HG02938 (cell line): ENCODE measurements around the gene TRPV4.
"Not testable (repeated sequence)": the region's sequence is repeated elsewhere in the genome, so short reads cannot be mapped to it uniquely, and the experiment has no call there.

ENCODE experiments used
- ATAC-seq: cut with Tn5 transposase; IDR thresholded peaks from one replicate; pipeline ENCODE4 v1.9.1; 2021; ENCODE audit warnings: mild to moderate bottlenecking, moderate library complexity; ENCODE audit not compliant: unreplicated experiment

Gene TRPV4

GRCh38 chr12:109861689-109862314 lies 28.6 kb upstream of the TRPV4 start:
- no peak for ATAC-seq

DNA sequence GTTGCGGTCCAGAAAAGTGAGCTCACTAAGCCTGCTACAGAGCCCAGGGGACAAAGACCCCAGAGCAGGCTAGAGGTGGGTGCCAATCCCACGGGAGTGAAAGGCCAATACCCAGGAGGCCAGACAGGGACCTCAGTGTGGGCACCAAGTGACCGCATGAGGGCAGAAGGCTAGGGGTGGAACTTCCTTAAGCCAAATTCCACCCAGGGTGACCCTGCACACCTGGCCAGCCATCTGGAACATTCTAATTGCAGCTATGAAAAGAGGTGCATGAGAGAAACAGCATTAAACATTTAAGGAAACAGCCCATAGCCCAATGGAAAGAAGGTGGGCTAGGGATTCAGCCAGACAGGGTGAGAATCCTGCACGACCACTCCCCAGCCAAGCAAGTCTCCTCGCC lies 27.8 kb upstream of the TRPV4 start:
- ATAC-seq, result no peak

DNA sequence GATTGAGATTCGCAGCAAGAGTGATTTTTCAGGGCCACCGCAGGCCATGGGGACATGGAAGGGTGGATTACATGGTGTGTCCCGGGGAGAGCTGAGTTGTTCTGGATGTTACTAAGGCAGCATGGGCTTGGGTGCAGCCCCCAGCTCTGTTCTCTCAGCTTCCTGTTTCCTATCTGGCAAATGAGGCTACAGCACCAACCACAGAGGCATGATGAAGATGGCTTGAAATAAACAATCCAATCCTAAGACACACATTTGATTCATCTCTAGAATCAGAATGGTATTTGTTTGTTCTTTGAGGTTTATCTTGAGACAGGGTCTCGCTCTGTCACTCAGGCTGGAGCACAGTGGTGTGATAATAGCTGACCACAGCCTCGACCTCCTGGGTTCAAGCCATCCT lies 25.6 kb upstream of the TRPV4 start:
- ATAC-seq, result no peak

- no peak for ATAC-seq
These were observed 24.5 kb upstream of the TRPV4 start for GRCh38 chr12:109857715-109858114.

GRCh38 chr12:109855377-109855776 lies 22.2 kb upstream of the TRPV4 start:
- ATAC-seq, result no peak

GRCh38 chr12:109850518-109850917 lies 17.3 kb upstream of the TRPV4 start:
- not testable (repeated sequence) for ATAC-seq

- ATAC-seq, result no peak
These were observed 14.0 kb upstream of the TRPV4 start for GRCh38 chr12:109847142-109847735.

DNA sequence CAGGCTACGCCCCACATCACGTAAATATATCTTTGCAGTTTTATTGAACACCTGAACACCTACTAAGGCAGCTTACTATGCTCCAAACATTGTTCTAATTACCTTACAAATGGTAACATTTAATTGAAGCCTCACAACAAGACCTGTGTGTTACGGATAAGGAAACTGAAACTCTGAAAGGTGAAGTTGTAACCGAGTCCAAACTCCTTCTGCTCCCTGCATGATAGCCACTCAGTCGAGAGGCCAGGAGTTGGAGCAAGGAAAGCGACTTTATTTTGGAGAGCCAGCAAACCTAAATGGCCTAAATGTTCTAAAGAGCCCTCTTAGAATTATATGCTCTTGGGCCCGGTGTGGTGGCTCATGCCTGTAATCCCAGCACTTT lies 12.6 kb upstream of the TRPV4 start:
- ATAC-seq, result no peak

GRCh38 chr12:109844983-109845823 lies 12.0 kb upstream of the TRPV4 start:
- no peak for ATAC-seq

DNA sequence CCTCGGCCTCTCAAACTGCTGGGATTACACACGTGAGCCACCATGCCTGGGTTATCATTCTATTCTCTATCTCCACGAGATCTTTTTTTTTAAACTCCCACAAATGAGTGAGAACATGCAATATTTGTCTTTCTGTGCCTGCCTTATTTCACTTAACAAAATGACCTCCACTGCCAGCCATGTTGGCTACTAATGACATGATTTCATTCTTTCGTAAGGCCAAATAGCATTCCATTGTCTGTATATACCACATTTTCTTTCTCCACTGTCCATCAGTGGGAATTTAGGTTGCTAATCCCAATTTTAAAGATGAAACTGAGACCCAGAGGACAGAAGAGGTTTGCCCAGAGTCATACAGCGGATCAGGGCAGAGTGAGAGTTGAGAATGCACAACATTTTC lies 10.9 kb upstream of the TRPV4 start:
- ATAC-seq, result no peak

GRCh38 chr12:109842021-109842420 lies 8.8 kb upstream of the TRPV4 start:
- no peak for ATAC-seq

GRCh38 chr12:109841356-109841755 lies 8.2 kb upstream of the TRPV4 start:
- no peak for ATAC-seq

DNA sequence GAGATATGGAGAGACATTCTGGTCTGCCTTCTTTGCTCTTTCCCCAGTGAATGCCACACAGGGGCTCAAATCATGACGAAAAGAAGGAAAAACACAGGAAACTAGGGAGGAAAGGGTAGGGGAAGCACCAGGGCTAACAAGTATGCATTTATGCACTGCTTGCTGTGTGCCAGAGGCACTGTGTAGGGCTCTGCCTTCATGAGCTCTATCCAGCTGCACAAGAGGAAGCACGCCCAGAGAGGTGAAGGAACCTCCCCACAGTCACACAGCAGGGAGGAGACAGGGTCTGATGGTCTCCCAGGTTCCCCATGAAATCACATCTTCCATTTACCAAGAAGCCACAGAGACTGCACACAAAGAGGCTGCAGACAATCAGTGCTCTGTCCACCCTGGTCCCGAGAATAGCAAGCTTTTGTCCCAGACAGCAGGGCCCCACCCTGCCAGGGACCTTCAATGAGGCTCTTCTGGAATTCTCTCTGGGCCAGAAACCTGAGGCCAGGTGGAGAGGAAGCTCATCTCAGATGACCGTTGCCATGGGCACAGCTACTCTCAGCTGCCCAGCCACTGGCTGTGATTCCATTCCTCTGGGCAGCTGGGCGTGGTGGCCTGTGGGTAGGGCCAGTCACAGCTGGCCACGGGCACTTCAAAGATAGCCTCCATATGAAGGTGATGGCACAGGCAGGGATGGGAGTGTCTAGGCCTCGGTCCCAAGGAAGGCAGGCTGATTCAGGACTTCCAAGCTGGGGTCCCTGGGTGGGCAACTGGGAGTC lies 7.3 kb upstream of the TRPV4 start:
- no peak for ATAC-seq

GRCh38 chr12:109839444-109839843 lies 6.2 kb upstream of the TRPV4 start:
- no peak for ATAC-seq

GRCh38 chr12:109836916-109837315 lies 3.7 kb upstream of the TRPV4 start:
- no peak for ATAC-seq

GRCh38 chr12:109835827-109836226 lies 2.6 kb upstream of the TRPV4 start:
- no peak for ATAC-seq

GRCh38 chr12:109832541-109833306 lies 474 bp downstream of the TRPV4 start:
- ATAC-seq, result no peak

DNA sequence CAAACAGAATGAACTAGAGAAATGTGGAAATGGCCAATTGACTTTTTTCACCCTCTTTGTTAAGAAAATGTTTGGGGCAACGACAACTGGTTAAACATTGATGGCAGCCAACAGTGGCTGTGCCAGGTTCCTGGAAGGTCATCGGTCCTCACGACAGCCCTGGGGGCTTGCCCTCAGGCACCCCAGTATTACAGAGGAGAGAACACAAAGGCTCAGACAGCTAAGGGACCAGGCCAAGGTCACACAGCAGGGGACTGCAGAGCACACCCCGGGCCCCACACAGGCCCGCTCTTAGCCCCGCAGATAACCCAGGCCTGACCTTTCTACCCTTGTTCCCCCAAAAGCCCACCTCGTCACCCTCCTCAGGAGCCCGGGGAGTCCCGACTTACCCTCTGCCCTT lies 1.3 kb downstream of the TRPV4 start:
- ATAC-seq, result no peak

GRCh38 chr12:109831365-109831764 lies 1.8 kb downstream of the TRPV4 start:
- no peak for ATAC-seq

GRCh38 chr12:109830718-109831117 lies 2.5 kb downstream of the TRPV4 start:
- no peak for ATAC-seq

DNA sequence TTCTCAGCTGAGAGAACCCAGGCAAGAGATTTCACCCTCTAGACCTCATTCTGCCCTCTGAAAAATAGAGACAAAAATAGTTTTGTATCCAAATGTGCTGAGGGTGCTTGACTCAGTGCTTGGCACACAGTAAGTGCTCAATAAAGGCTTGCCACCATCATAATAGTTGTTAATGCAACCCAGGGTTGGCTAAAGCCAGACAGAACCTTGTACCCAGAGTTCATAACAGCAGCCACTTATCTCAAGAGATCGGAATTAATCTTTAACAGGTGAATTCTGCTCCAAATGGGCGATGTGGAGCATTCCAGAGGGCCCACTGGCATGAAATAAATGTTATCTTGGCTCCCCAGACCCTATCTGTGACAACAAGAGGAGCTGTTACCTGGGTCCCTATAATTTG lies 2.9 kb downstream of the TRPV4 start:
- no peak for ATAC-seq
